Naive thymus-derived CD8-positive, alpha-beta T cell (primary cell): Measurements from ENCODE around the gene ERP27. TPM values are rescaled to one million over a fixed set of nuclear protein-coding genes. Genes with fewer than 3 reads are reported as not detected.

ENCODE experiments used
- ATAC-seq, 2 donors: fragments of 150-1000 bp; cut with Tn5 transposase in 1 of 2; sonication (Bioruptor Pico), chemical (Tn5 transposase) in 1 of 2; 1 replicate in 1 of 2; 2 replicates in 1 of 2; pipeline ENCODE4 v1.10.0; 2021; ENCODE audit warnings: mild to moderate bottlenecking in 2 of 2, moderate library complexity in 2 of 2
- POLR2A ChIA-PET: fragments of 350-600 bp; sonication (Branson Sonifier 250); formaldehyde crosslinking; loops from one replicate; lab custom pipeline; 2021; ENCODE audit warnings: antibody characterized with exemption; lab: Charles Lee
- DNase-seq, 10 donors: peaks; one replicate each; pipeline versions ENCODE4 v3.0.0 to v3.0.0-alpha.2; 2020 to 2022
- H3K27ac Mint-ChIP-seq, 10 donors: one replicate each; pipeline ENCODE4 v1.8.0; 2020 to 2022; ENCODE audit warnings: mild to moderate bottlenecking in 10 of 10, mixed read lengths in 10 of 10, moderate library complexity in 4 of 10, inconsistent platforms in 1 of 10
- H3K27me3 Mint-ChIP-seq, 5 donors: one replicate each; pipeline ENCODE4 v1.8.0; 2021 to 2022; ENCODE audit warnings: mixed read lengths in 5 of 5
- H3K36me3 Mint-ChIP-seq, 3 donors: one replicate each; pipeline ENCODE4 v1.8.0; 2020 to 2022; ENCODE audit warnings: mixed read lengths in 3 of 3, mild to moderate bottlenecking in 2 of 3, inconsistent platforms in 1 of 3
- H3K4me1 Mint-ChIP-seq, 4 donors: one replicate each; pipeline ENCODE4 v1.8.0; 2021 to 2022; ENCODE audit warnings: mixed read lengths in 4 of 4
- H3K4me3 Mint-ChIP-seq, 10 donors: one replicate each; pipeline ENCODE4 v1.8.0; 2020 to 2022; ENCODE audit warnings: mild to moderate bottlenecking in 10 of 10, mixed read lengths in 10 of 10, moderate library complexity in 6 of 10, inconsistent platforms in 1 of 10
- H3K9me3 Mint-ChIP-seq, 9 donors: one replicate each; pipeline ENCODE4 v1.8.0; 2020 to 2022; ENCODE audit warnings: mixed read lengths in 9 of 9, mild to moderate bottlenecking in 3 of 9, inconsistent platforms in 1 of 9, moderate library complexity in 1 of 9
- polyA plus RNA-seq, 3 donors: library from polyadenylated mRNA; unstranded; fragments of 300-500 nt; fragmentation: Illumina TruSeq; gene quantifications; one replicate each; pipeline ENCODE4 v1.2.3, GENCODE V29; 2021
- total RNA-seq, 8 experiments: library from RNA in 2 of 8; stranded (reverse) in 2 of 8; gene quantifications; one replicate each; pipeline ENCODE4 v1.2.3 and lab custom pipeline; 2021 to 2026

Gene ERP27
- total and polyA plus RNA-seq, 5 experiments from 2014 or later, result 3.2 to 25.8 (median 4.4) TPM

- POLR2A ChIA-PET, result no interaction called here
- peak overlapping the region; percentile 69 to 96 (median 90) for H3K27ac Mint-ChIP-seq
- H3K4me3 Mint-ChIP-seq, result peak overlapping the region in 9 of 10 donors; percentile 0 to 81 (median 53)
- peaks cover 15 to 43% (median 38%) of the 10 kb centered on the region in 4 donors for H3K4me1 Mint-ChIP-seq
- H3K36me3 Mint-ChIP-seq, result peaks cover 0 to 3% (median 0%) of the 10 kb centered on the region in 3 donors
- peaks cover 0 to 5% (median 0%) of the 10 kb centered on the region in 5 donors for H3K27me3 Mint-ChIP-seq
- DNase-seq (peak in 3 of 10 donors; percentile 13 to 45 (median 26)), ATAC-seq (no peak)
- H3K9me3 Mint-ChIP-seq, result peaks cover 0 to 9% (median 0%) of the 10 kb centered on the region in 9 donors
Measured at GRCh38 chr12:14880890-14881453, 57.4 kb downstream of the ERP27 start.

GRCh38 chr12:14879222-14879933 lies 59.0 kb downstream of the ERP27 start:
- H3K4me1 Mint-ChIP-seq, result peaks cover 9 to 28% (median 25%) of the 10 kb centered on the region in 4 donors
- peak overlapping the region in 2 of 10 donors; percentile 42 to 53 for H3K4me3 Mint-ChIP-seq
- peak overlapping the region in 7 of 10 donors; percentile 2 to 82 (median 18) for H3K27ac Mint-ChIP-seq
- H3K27me3 Mint-ChIP-seq, result no peaks in the 10 kb centered on the region
- peaks cover 0 to 9% (median 0%) of the 10 kb centered on the region in 9 donors for H3K9me3 Mint-ChIP-seq
- POLR2A ChIA-PET, result interaction anchor here (0.6 to 0.8 kb wide), 2 partner anchors 73 to 79 kb away, joined by 3 to 4 read pairs; no protein-coding TSS in a partner anchor
- DNase-seq, result no peak
- no peak for ATAC-seq
- H3K36me3 Mint-ChIP-seq, result peaks cover 0 to 3% (median 0%) of the 10 kb centered on the region in 3 donors

- POLR2A ChIA-PET, result interaction anchor here (0.8 kb wide), 1 partner anchor 80 kb away, joined by 3 read pairs; no protein-coding TSS in a partner anchor
- DNase-seq (no peak), ATAC-seq (no peak)
- peak overlapping the region in 5 of 10 donors; percentile 33 to 71 (median 53) for H3K27ac Mint-ChIP-seq
- H3K4me3 Mint-ChIP-seq, result no peak overlapping the region
- H3K27me3 Mint-ChIP-seq, result no peaks in the 10 kb centered on the region
- peaks cover 0 to 9% (median 0%) of the 10 kb centered on the region in 9 donors for H3K9me3 Mint-ChIP-seq
- peaks cover 0 to 3% (median 0%) of the 10 kb centered on the region in 3 donors for H3K36me3 Mint-ChIP-seq
- peaks cover 7 to 23% (median 21%) of the 10 kb centered on the region in 4 donors for H3K4me1 Mint-ChIP-seq
Measured at GRCh38 chr12:14878488-14878887, 59.8 kb downstream of the ERP27 start.

DNA sequence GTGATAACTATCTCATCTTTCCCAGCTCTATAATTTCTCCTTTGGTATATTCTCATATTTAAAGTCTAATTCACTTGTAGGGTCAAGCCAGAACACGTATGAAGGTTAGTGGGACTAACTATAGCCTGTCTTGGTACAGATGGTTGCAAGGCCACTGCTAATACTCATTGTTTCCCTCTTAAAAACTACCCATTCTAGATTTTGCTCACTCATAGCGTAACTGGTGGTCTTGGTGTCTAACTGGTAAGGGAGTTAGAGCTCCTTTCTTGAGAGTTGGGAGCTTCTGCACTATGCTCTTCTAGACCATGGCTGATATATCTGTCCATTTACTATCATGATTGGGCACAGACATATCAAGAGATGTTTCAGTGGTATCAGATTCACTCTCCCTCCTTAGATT lies 61.5 kb downstream of the ERP27 start:
- POLR2A ChIA-PET, result interaction anchor here (1.1 kb wide), 1 partner anchor 70 kb away, joined by 3 read pairs; no protein-coding TSS in a partner anchor

DNA sequence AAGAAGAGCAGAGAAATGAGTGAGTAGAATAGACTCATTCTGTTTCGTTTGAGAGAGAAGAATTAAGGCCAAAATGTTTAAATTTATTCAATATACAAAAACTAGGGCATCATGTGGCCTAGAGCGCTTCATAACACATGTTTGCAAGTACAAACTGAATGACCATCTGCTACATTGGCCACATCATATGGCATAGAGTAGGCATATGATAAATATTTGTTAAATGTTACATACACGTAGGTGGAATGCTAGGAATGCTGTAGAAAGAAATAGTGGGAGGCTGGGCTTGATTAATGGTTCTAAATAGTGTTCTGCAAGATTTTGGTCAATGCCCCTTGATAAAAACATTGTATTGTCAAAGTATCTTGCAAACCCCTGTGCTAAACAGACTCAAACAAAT lies 63.5 kb downstream of the ERP27 start:
- DNase-seq, result no peak
- no peak for ATAC-seq
- H3K4me3 Mint-ChIP-seq, result no peak overlapping the region
- POLR2A ChIA-PET, result interaction anchor here (0.6 to 1.4 kb wide), 2 partner anchors 12 to 24 kb away, joined by 3 to 5 read pairs; no protein-coding TSS in a partner anchor
- no peak overlapping the region for H3K27ac Mint-ChIP-seq
- H3K36me3 Mint-ChIP-seq, result peaks cover 0 to 3% (median 0%) of the 10 kb centered on the region in 3 donors
- H3K27me3 Mint-ChIP-seq, result no peaks in the 10 kb centered on the region
- H3K9me3 Mint-ChIP-seq, result peaks cover 0 to 7% (median 0%) of the 10 kb centered on the region in 9 donors
- peaks cover 2 to 10% (median 3%) of the 10 kb centered on the region in 4 donors for H3K4me1 Mint-ChIP-seq

More for the DNA sequence above, 61.5 kb downstream of the ERP27 start:
- Mint-ChIP-seq H3K36me3 (peaks cover 0 to 3% (median 0%) of the 10 kb centered on the region in 3 donors), H3K9me3 (peaks cover 0 to 9% (median 0%) of the 10 kb centered on the region in 9 donors), H3K27me3 (no peaks in the 10 kb centered on the region), H3K4me3 (no peak overlapping the region), H3K27ac (no peak overlapping the region), H3K4me1 (peaks cover 7 to 19% (median 15%) of the 10 kb centered on the region in 4 donors)
- DNase-seq (no peak), ATAC-seq (no peak)

- Mint-ChIP-seq H3K4me1 (peaks cover 0 to 6% (median 2%) of the 10 kb centered on the region in 4 donors), H3K27ac (no peak overlapping the region), H3K36me3 (no peaks in the 10 kb centered on the region), H3K27me3 (no peaks in the 10 kb centered on the region), H3K4me3 (no peak overlapping the region), H3K9me3 (no peaks in the 10 kb centered on the region)
- no peak for ATAC-seq
- POLR2A ChIA-PET, result interaction anchor here (0.7 to 1.5 kb wide), 4 partner anchors 10 to 122 kb away, joined by 3 to 5 read pairs (median 4); no protein-coding TSS in a partner anchor
- no peak for DNase-seq
Measured at GRCh38 chr12:14873440-14874185, 64.7 kb downstream of the ERP27 start.

- H3K36me3 Mint-ChIP-seq, result peaks cover 0 to 10% (median 10%) of the 10 kb centered on the region in 3 donors
- H3K27me3 Mint-ChIP-seq, result no peaks in the 10 kb centered on the region
- POLR2A ChIA-PET, result no interaction called here
- no peak for ATAC-seq
- H3K4me1 Mint-ChIP-seq, result peaks cover 2 to 6% (median 2%) of the 10 kb centered on the region in 4 donors
- no peak overlapping the region for H3K4me3 Mint-ChIP-seq
- H3K9me3 Mint-ChIP-seq, result peaks cover 0 to 12% (median 5%) of the 10 kb centered on the region in 9 donors
- no peak for DNase-seq
- H3K27ac Mint-ChIP-seq, result no peak overlapping the region
Measured at GRCh38 chr12:14871886-14872285, 66.5 kb downstream of the ERP27 start.

DNA sequence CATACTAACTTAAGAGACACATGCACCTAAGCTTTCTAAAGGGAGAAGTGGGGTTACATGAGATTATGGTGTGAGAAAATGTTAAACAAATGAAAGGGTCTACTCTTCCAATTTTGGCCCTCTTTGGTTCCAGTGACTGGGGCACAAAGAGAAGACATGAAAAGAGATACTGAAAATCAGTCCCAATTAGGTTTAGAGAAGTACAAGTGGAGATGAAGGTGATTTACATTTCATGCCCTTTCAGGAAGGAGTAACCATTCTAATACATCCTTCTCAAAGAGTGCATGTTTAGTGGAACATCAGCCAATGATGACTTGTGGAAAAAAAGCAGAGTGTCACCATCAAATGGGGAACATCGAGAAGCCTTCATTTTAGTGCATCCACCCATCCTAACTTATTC lies 67.1 kb downstream of the ERP27 start:
- Mint-ChIP-seq H3K27ac (no peak overlapping the region), H3K36me3 (peaks cover 0 to 10% (median 10%) of the 10 kb centered on the region in 3 donors)
- POLR2A ChIA-PET, result no interaction called here

DNA sequence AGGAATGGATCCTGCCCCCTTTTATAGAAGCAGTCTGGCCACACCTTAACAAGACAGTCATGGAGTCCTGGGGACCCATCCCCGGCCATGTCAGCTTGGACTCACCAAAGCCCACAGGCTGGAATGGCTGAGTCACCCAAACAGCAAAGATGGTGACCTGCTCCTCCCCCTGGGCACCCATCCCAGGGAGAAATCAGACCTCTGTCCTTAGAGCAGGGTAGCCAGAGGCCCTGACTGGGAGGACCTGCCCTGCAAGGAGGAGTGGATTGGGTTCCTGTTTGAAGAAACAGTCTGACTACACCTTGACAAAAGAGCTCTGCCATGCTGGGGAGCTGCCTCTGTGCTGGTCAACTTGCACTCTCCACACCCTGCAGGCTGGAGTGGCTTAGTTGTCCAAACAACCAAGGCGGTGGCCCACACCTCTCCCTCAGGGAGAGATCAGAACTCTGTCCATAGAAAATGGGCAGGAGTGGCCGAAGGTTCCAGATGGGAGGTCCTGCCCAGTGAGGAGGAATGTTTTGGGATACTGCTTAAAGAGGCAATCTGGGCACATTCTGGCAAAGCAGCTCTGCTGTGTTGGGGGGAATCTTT lies 69.3 kb downstream of the ERP27 start:
- H3K36me3 Mint-ChIP-seq, result peaks cover 0 to 14% (median 10%) of the 10 kb centered on the region in 3 donors
- POLR2A ChIA-PET, result no interaction called here
- DNase-seq, result no peak
- H3K27me3 Mint-ChIP-seq, result no peaks in the 10 kb centered on the region
- H3K4me3 Mint-ChIP-seq, result no peak overlapping the region
- no peak for ATAC-seq
- no peak overlapping the region for H3K27ac Mint-ChIP-seq
- peaks cover 2 to 6% (median 2%) of the 10 kb centered on the region in 4 donors for H3K4me1 Mint-ChIP-seq
- H3K9me3 Mint-ChIP-seq, result peaks cover 0 to 21% (median 5%) of the 10 kb centered on the region in 9 donors

More for the DNA sequence above, 67.1 kb downstream of the ERP27 start:
- H3K9me3 Mint-ChIP-seq, result peaks cover 0 to 13% (median 5%) of the 10 kb centered on the region in 9 donors
- H3K4me3 Mint-ChIP-seq, result no peak overlapping the region
- no peak for ATAC-seq
- DNase-seq, result no peak
- peaks cover 2 to 6% (median 2%) of the 10 kb centered on the region in 4 donors for H3K4me1 Mint-ChIP-seq
- no peaks in the 10 kb centered on the region for H3K27me3 Mint-ChIP-seq
